ENCODE results near the gene PON2. TPM values are rescaled to one million over a fixed set of nuclear protein-coding genes. Genes with fewer than 3 reads are reported as not detected.

Gene PON2
- total RNA-seq, 2 experiments from 2014 or later: 2.9 to 4.7 TPM

- no peak overlapping the region for H3K27ac Mint-ChIP-seq
- H3K9me3 Mint-ChIP-seq (ENCODE audit: insufficient read depth): no peaks in the 10 kb centered on the region
- no peak for ATAC-seq
- no peak for DNase-seq
- H3K36me3 Mint-ChIP-seq (ENCODE audit: low read depth): no peaks in the 10 kb centered on the region
- no peaks in the 10 kb centered on the region for H3K27me3 Mint-ChIP-seq (ENCODE audit: low read depth)
- ChIA-PET CTCF (no interaction called here), POLR2A (no interaction called here)
- H3K4me3 Mint-ChIP-seq: no peak overlapping the region
- H3K4me1 Mint-ChIP-seq (ENCODE audit: low read depth): no peaks in the 10 kb centered on the region
Observed at GRCh38 chr7:95421000-95421846, 13.6 kb downstream of the PON2 start.

GRCh38 chr7:95412075-95412474, 22.8 kb downstream of the PON2 start:
- H3K27ac Mint-ChIP-seq: no peak overlapping the region
- no peak overlapping the region for H3K4me3 Mint-ChIP-seq
- H3K36me3 Mint-ChIP-seq (ENCODE audit: low read depth): no peaks in the 10 kb centered on the region
- H3K27me3 Mint-ChIP-seq (ENCODE audit: low read depth): no peaks in the 10 kb centered on the region
- ATAC-seq (no peak), DNase-seq (no peak)
- H3K4me1 Mint-ChIP-seq (ENCODE audit: low read depth): no peaks in the 10 kb centered on the region
- CTCF ChIA-PET: interaction anchor here (3.6 kb wide), 1 partner anchor 15 kb away, joined by 15 read pairs; the partner anchor contains the start of gene PON3
- POLR2A ChIA-PET: no interaction called here
- no peaks in the 10 kb centered on the region for H3K9me3 Mint-ChIP-seq (ENCODE audit: insufficient read depth)

GRCh38 chr7:95411666-95412065, 23.2 kb downstream of the PON2 start:
- ChIA-PET CTCF (interaction anchor here (3.6 kb wide), 1 partner anchor 15 kb away, joined by 15 read pairs; the partner anchor contains the start of gene PON3), POLR2A (no interaction called here)
- Mint-ChIP-seq H3K9me3 (ENCODE audit: insufficient read depth) (no peaks in the 10 kb centered on the region), H3K36me3 (ENCODE audit: low read depth) (no peaks in the 10 kb centered on the region), H3K27me3 (ENCODE audit: low read depth) (no peaks in the 10 kb centered on the region), H3K4me1 (ENCODE audit: low read depth) (no peaks in the 10 kb centered on the region), H3K27ac (no peak overlapping the region), H3K4me3 (no peak overlapping the region)
- DNase-seq (no peak), ATAC-seq (no peak)

- no peaks in the 10 kb centered on the region for H3K36me3 Mint-ChIP-seq (ENCODE audit: low read depth)
- H3K27ac Mint-ChIP-seq: no peak overlapping the region
- ChIA-PET POLR2A (no interaction called here), CTCF (interaction anchor here (1.0 to 3.6 kb wide), 3 partner anchors 8 to 65 kb away, joined by 3 to 15 read pairs (median 4); partner anchors contain the start of gene PON3)
- no peaks in the 10 kb centered on the region for H3K27me3 Mint-ChIP-seq (ENCODE audit: low read depth)
- H3K4me3 Mint-ChIP-seq: no peak overlapping the region
- no peaks in the 10 kb centered on the region for H3K4me1 Mint-ChIP-seq (ENCODE audit: low read depth)
- H3K9me3 Mint-ChIP-seq (ENCODE audit: insufficient read depth): no peaks in the 10 kb centered on the region
- ATAC-seq (no peak), DNase-seq (no peak)
Observed at GRCh38 chr7:95411036-95411435, 23.8 kb downstream of the PON2 start.

GRCh38 chr7:95407751-95408150, 27.1 kb downstream of the PON2 start:
- ATAC-seq: no peak
- CTCF ChIA-PET: interaction anchor here (3.6 kb wide), 1 partner anchor 12 kb away, joined by 17 read pairs; the partner anchor contains the start of gene PON3
- H3K4me3 Mint-ChIP-seq: no peak overlapping the region
- no peak overlapping the region for H3K27ac Mint-ChIP-seq
- H3K4me1 Mint-ChIP-seq (ENCODE audit: low read depth): no peaks in the 10 kb centered on the region
- no peaks in the 10 kb centered on the region for H3K9me3 Mint-ChIP-seq (ENCODE audit: insufficient read depth)
- H3K27me3 Mint-ChIP-seq (ENCODE audit: low read depth): no peaks in the 10 kb centered on the region
- H3K36me3 Mint-ChIP-seq (ENCODE audit: low read depth): no peaks in the 10 kb centered on the region
- POLR2A ChIA-PET: no interaction called here
- no peak for DNase-seq

GRCh38 chr7:95405800-95406199, 29.0 kb downstream of the PON2 start:
- H3K27ac Mint-ChIP-seq: no peak overlapping the region
- CTCF ChIA-PET: interaction anchor here (3.6 kb wide), 1 partner anchor 10 kb away, joined by 17 read pairs; the partner anchor contains the start of gene PON3
- no peak for ATAC-seq
- no peaks in the 10 kb centered on the region for H3K9me3 Mint-ChIP-seq (ENCODE audit: insufficient read depth)
- H3K36me3 Mint-ChIP-seq (ENCODE audit: low read depth): no peaks in the 10 kb centered on the region
- H3K4me3 Mint-ChIP-seq: no peak overlapping the region
- POLR2A ChIA-PET: no interaction called here
- no peak for DNase-seq
- H3K4me1 Mint-ChIP-seq (ENCODE audit: low read depth): no peaks in the 10 kb centered on the region
- no peaks in the 10 kb centered on the region for H3K27me3 Mint-ChIP-seq (ENCODE audit: low read depth)

- DNase-seq: no peak
- Mint-ChIP-seq H3K36me3 (ENCODE audit: low read depth) (no peaks in the 10 kb centered on the region), H3K4me1 (ENCODE audit: low read depth) (no peaks in the 10 kb centered on the region), H3K27me3 (ENCODE audit: low read depth) (peaks cover 4% of the 10 kb centered on the region), H3K9me3 (ENCODE audit: insufficient read depth) (no peaks in the 10 kb centered on the region), H3K27ac (no peak overlapping the region), H3K4me3 (no peak overlapping the region)
- no peak for ATAC-seq
- ChIA-PET POLR2A (no interaction called here), CTCF (interaction anchor here (3.6 kb wide), 1 partner anchor 9 kb away, joined by 17 read pairs; the partner anchor contains the start of gene PON3)
Observed at GRCh38 chr7:95405208-95405607, 29.6 kb downstream of the PON2 start.

GRCh38 chr7:95404316-95404865, 30.4 kb downstream of the PON2 start:
- peaks cover 5% of the 10 kb centered on the region for H3K27me3 Mint-ChIP-seq (ENCODE audit: low read depth)
- CTCF ChIA-PET: interaction anchor here (3.6 kb wide), 1 partner anchor 8 kb away, joined by 17 read pairs; the partner anchor contains the start of gene PON3
- POLR2A ChIA-PET: no interaction called here
- H3K9me3 Mint-ChIP-seq (ENCODE audit: insufficient read depth): no peaks in the 10 kb centered on the region
- DNase-seq (no peak), ATAC-seq (no peak)
- no peak overlapping the region for H3K4me3 Mint-ChIP-seq
- H3K36me3 Mint-ChIP-seq (ENCODE audit: low read depth): no peaks in the 10 kb centered on the region
- H3K4me1 Mint-ChIP-seq (ENCODE audit: low read depth): no peaks in the 10 kb centered on the region
- H3K27ac Mint-ChIP-seq: no peak overlapping the region

- H3K9me3 Mint-ChIP-seq (ENCODE audit: insufficient read depth): no peaks in the 10 kb centered on the region
- peaks cover 28% of the 10 kb centered on the region for H3K27me3 Mint-ChIP-seq (ENCODE audit: low read depth)
- ChIA-PET CTCF (interaction anchor here (1.1 to 2.8 kb wide), 2 partner anchors 13 to 37 kb away, joined by 3 to 15 read pairs; partner anchors contain the start of gene PON2), POLR2A (no interaction called here)
- no peak overlapping the region for H3K27ac Mint-ChIP-seq
- H3K36me3 Mint-ChIP-seq (ENCODE audit: low read depth): no peaks in the 10 kb centered on the region
- no peak overlapping the region for H3K4me3 Mint-ChIP-seq
- H3K4me1 Mint-ChIP-seq (ENCODE audit: low read depth): peaks cover 6% of the 10 kb centered on the region
- ATAC-seq (no peak), DNase-seq (no peak)
Observed at GRCh38 chr7:95398155-95398940, 36.5 kb downstream of the PON2 start.

GRCh38 chr7:95397381-95397780, 37.4 kb downstream of the PON2 start:
- H3K4me3 Mint-ChIP-seq: no peak overlapping the region
- CTCF ChIA-PET: interaction anchor here (1.1 to 2.8 kb wide), 2 partner anchors 14 to 38 kb away, joined by 3 to 15 read pairs; partner anchors contain the start of gene PON2
- H3K9me3 Mint-ChIP-seq (ENCODE audit: insufficient read depth): no peaks in the 10 kb centered on the region
- no peak overlapping the region for H3K27ac Mint-ChIP-seq
- DNase-seq: no peak
- H3K4me1 Mint-ChIP-seq (ENCODE audit: low read depth): peaks cover 6% of the 10 kb centered on the region
- ATAC-seq: no peak
- peaks cover 32% of the 10 kb centered on the region for H3K27me3 Mint-ChIP-seq (ENCODE audit: low read depth)
- H3K36me3 Mint-ChIP-seq (ENCODE audit: low read depth): no peaks in the 10 kb centered on the region
- POLR2A ChIA-PET: no interaction called here

GRCh38 chr7:95396136-95397032, 38.4 kb downstream of the PON2 start, which contains the start of gene PON3:
Gene PON3 (minus strand): TSS chr7:95396375. CDS start chr7:95396350, 25 bp downstream.
- no peak within 1 kb of the TSS for H3K27ac Mint-ChIP-seq
- peaks cover 32% of the 10 kb centered on the region for H3K27me3 Mint-ChIP-seq (ENCODE audit: low read depth)
- H3K36me3 Mint-ChIP-seq (ENCODE audit: low read depth): no peaks in the 10 kb centered on the region
- ATAC-seq (peak; percentile 98), DNase-seq (peak; percentile 38)
- POLR2A ChIA-PET: no interaction called here
- CTCF ChIA-PET: interaction anchor here (0.7 to 2.8 kb wide), 13 partner anchors 10 to 291 kb away, joined by 3 to 18 read pairs (median 3); no protein-coding TSS in a partner anchor
- peak within 1 kb of the TSS; percentile 57 for H3K4me3 Mint-ChIP-seq
- peaks cover 6% of the 10 kb centered on the region for H3K4me1 Mint-ChIP-seq (ENCODE audit: low read depth)
- H3K9me3 Mint-ChIP-seq (ENCODE audit: insufficient read depth): no peaks in the 10 kb centered on the region
